AG09309 (cell line): ENCODE results near the gene TMEM120A.

Experiments
- DNase-seq: peaks from one replicate; pipeline ENCODE4 v3.0.0-alpha.2; 2010; ENCODE audit warnings: low read depth
- H3K4me3 ChIP-seq: 2 replicates; pipeline ENCODE4 v1.5.1; 2011; ENCODE audit warnings: mild to moderate bottlenecking, low read depth, low read length, moderate library complexity; ENCODE audit not compliant: control insufficient read depth
- TF ChIP-seq, protein P1 (sequence below): IDR thresholded peaks from 2 replicates; pipeline ENCODE4 v1.5.1; 2011; ENCODE audit warnings: mild to moderate bottlenecking, low read depth, low read length, inconsistent platforms; ENCODE audit not compliant: insufficient read depth, control insufficient read depth; ENCODE audit errors: missing control alignments

Gene TMEM120A

DNA sequence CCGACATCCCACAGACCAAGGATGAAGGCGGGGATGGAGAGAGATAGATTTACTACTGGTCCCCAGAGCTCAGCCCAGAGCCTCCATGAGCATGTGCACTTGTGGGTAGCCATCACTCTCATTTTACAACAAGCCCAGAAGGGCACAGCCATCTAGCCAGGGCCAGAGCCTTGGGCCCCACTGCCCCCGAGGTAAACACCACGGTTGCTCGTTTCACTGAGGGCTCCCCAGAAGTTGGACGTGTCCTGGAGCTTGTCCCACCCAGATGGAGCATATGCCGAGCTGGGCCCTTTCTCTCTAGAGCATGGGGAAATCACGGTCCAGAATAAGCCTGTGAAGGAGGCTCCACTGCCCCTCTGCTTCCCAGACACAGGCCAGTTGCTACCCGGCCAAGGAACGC, 9.0 kb upstream of the TMEM120A start:
- TF ChIP-seq, protein P1, sequence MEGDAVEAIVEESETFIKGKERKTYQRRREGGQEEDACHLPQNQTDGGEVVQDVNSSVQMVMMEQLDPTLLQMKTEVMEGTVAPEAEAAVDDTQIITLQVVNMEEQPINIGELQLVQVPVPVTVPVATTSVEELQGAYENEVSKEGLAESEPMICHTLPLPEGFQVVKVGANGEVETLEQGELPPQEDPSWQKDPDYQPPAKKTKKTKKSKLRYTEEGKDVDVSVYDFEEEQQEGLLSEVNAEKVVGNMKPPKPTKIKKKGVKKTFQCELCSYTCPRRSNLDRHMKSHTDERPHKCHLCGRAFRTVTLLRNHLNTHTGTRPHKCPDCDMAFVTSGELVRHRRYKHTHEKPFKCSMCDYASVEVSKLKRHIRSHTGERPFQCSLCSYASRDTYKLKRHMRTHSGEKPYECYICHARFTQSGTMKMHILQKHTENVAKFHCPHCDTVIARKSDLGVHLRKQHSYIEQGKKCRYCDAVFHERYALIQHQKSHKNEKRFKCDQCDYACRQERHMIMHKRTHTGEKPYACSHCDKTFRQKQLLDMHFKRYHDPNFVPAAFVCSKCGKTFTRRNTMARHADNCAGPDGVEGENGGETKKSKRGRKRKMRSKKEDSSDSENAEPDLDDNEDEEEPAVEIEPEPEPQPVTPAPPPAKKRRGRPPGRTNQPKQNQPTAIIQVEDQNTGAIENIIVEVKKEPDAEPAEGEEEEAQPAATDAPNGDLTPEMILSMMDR = no peak
- no peak overlapping the region for H3K4me3 ChIP-seq
- DNase-seq = no peak

DNA sequence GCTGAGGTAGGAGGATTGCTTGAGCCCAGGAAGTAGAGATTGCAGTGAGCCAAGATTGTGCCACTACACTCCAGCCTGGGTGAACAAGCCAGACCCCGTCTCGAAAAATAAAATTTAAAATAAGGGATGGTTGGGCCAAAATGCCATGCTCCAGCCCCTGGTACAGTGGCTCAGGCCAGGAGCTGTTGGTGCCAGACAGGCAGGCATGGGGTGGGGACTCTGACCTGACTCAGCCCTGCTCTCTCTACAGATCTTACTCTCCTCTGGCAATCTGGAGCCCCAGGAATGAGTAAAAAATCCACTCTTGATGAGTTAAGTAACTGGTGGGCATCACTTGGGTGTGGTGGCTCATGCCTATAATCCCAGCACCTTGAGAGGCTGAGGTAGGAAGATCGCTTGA, 8.4 kb upstream of the TMEM120A start:
- TF ChIP-seq, protein P1 = no peak
- DNase-seq = no peak
- no peak overlapping the region for H3K4me3 ChIP-seq

DNA sequence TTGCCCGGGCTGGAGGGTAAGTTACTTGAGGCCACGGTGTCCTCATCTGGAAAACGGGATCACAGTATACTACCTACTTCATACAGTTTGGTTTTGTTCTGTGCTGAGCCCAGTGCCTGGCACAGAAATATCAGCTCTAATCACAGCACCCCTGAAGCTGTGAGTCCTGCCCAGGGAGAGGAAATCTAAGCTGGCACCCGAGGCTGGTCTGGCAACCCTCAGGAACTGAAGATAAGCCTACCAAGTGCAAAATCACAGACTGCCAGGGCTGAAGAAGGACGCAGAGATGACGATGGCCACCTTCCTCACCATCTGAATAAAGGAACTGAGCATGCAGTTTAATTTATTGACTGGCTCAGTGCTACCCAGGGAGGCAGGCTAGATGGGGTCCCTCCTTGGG, 7.7 kb upstream of the TMEM120A start:
- TF ChIP-seq, protein P1 = no peak
- no peak overlapping the region for H3K4me3 ChIP-seq
- DNase-seq = no peak

DNA sequence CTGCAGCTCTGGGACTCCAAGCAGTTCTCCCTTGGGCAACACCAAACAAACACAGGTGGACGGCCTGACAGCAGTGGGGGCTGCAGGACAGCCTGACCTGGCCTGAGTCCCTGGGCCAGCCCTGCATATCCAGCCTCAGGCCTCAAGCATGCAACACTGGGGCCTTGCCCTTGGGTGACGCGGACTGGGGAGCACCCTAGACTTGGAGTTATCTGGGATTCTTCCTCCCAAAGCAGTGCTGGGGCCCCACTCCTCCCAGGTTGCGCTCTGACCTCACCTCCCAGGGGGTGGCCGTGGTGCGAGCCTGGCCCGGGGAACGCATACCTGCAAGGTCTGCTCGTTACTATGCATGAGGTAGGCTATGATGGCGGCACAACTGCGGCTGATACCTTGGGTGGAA, 6.2 kb upstream of the TMEM120A start:
- no peak for DNase-seq
- no peak overlapping the region for H3K4me3 ChIP-seq
- TF ChIP-seq, protein P1 = no peak

DNA sequence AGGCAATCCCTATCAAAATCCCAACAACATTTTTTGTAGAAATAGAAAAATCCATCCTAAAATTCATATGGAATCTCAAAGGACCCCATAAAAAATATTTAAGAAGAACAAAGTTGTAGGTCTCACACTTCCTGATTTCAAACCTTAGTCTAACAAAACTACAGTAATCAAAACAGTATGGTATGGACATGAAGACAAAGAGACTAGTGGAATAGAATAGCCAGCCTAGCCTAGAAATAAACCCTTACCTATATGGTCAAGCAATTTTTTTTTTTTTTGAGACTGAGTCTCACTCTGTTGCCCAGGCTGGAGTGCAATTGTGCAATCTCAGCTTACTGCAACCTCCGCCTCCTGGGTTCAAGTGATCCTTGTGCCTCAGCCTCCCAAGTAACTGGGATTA, 3.6 kb upstream of the TMEM120A start:
- TF ChIP-seq, protein P1 = no peak

DNA sequence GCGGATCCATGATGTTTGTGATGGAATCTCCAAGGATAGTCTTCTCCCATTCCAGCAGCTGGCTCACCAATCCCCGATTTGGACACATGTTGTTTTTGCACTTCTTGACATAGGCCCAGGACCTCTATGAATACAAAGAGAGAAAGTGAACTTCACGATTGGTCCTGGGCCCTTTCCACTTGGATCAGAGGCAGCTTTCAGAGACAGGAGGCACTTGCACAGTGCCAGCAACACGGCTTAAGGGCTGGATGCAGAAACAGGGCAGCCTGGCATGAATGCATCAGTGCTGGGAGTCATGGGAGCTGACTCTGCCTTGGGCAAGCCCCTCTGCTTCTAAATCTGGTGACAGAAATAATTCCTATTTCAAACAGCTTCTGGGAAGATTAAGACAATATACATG, 2.1 kb upstream of the TMEM120A start:
- TF ChIP-seq, protein P1 = no peak
- no peak overlapping the region for H3K4me3 ChIP-seq
- DNase-seq = no peak

More for the DNA sequence above, 3.6 kb upstream of the TMEM120A start:
- no peak for DNase-seq
- H3K4me3 ChIP-seq = no peak overlapping the region

DNA sequence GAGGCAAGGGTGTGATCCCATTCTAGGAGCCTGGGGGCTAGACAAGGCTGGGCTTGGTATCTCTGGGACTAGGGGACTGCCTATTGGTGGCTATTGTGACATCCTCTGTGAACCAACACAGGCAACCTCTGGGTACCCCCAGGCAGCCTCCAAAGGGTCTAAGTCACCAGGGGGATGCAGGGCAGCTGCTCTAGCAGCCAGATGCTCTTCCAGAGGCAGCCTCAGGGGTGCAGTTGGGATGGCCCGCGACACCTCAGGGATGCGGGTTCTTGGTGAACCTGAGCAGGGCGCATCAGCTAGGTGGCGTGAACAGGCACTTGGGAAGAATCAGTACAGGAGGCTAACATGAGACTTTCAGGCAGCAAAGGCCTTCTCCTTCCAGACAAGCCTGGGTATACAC, 1.6 kb upstream of the TMEM120A start:
- TF ChIP-seq, protein P1 = no peak
- DNase-seq = no peak
- no peak overlapping the region for H3K4me3 ChIP-seq
